Measurements from ENCODE around the gene MYLK4. TPM values are rescaled to one million over a fixed set of nuclear protein-coding genes. Genes with fewer than 3 reads are reported as not detected.

Gene MYLK4
- total RNA-seq, 1 experiment from 2014 or later: 0.93 TPM

DNA sequence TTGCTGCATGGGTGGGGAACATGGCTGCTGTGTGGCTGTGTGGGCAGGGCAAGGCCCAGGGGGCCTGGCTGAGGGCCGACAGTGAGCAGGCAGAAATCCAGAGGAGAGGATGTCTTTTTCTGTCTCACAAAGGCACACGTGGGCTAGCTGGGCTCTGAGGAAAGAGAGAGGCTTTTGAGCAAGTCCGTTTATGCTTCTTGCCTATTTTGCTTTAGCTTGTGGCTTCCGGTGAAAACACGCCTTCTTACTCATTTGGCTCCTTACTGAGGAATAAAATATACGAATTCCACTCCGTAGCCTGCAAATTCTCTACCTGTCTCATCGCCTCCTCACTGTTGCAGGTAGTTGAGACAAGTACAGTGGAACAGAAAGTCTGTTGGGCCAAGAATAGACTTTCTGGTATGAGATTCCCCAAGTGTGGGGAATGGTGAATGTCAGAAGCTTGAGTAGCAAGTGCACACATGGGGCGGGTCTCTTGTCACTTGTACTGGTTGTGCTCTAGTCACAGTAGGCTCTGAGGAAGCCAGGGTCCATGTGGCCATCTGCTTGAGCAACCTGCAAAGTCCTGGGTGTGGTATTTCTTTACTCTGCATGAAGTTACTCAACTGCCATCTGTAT is 42.9 kb upstream of the MYLK4 start:
- Mint-ChIP-seq H3K4me3 (ENCODE audit: unreplicated experiment) (no peak overlapping the region), H3K27me3 (ENCODE audit: insufficient read depth, unreplicated experiment) (no peaks in the 10 kb centered on the region), H3K4me1 (ENCODE audit: insufficient read depth, unreplicated experiment) (peaks cover 27% of the 10 kb centered on the region), H3K36me3 (ENCODE audit: insufficient read depth, unreplicated experiment) (no peaks in the 10 kb centered on the region), H3K27ac (ENCODE audit: low read depth, unreplicated experiment) (peak overlapping the region; percentile 40), H3K9me3 (ENCODE audit: unreplicated experiment) (no peaks in the 10 kb centered on the region)
- ChIA-PET CTCF (interaction anchor here (0.7 to 1.8 kb wide), 8 partner anchors 21 to 193 kb away, joined by 3 to 9 read pairs (median 4); partner anchors contain the start of gene SERPINB1), POLR2A (interaction anchor here (0.7 to 4.5 kb wide), 14 partner anchors 11 to 196 kb away, joined by 3 to 43 read pairs (median 4); partner anchors contain the start of genes SERPINB1 and WRNIP1)
- TF ChIP-seq, protein P1, sequence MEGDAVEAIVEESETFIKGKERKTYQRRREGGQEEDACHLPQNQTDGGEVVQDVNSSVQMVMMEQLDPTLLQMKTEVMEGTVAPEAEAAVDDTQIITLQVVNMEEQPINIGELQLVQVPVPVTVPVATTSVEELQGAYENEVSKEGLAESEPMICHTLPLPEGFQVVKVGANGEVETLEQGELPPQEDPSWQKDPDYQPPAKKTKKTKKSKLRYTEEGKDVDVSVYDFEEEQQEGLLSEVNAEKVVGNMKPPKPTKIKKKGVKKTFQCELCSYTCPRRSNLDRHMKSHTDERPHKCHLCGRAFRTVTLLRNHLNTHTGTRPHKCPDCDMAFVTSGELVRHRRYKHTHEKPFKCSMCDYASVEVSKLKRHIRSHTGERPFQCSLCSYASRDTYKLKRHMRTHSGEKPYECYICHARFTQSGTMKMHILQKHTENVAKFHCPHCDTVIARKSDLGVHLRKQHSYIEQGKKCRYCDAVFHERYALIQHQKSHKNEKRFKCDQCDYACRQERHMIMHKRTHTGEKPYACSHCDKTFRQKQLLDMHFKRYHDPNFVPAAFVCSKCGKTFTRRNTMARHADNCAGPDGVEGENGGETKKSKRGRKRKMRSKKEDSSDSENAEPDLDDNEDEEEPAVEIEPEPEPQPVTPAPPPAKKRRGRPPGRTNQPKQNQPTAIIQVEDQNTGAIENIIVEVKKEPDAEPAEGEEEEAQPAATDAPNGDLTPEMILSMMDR (IDR thresholded peaks at IDR 0.05; ENCODE audit: unreplicated experiment): no peak
- intact Hi-C loops (cut with micrococcal nuclease): loop anchor here (5.0 kb wide), 1 partner anchor 264 kb away; no protein-coding TSS in a partner anchor
- no TSS peak for BruUV-seq (replicated peaks)
- DNase-seq (ENCODE audit: unreplicated experiment): peak; percentile 79

DNA sequence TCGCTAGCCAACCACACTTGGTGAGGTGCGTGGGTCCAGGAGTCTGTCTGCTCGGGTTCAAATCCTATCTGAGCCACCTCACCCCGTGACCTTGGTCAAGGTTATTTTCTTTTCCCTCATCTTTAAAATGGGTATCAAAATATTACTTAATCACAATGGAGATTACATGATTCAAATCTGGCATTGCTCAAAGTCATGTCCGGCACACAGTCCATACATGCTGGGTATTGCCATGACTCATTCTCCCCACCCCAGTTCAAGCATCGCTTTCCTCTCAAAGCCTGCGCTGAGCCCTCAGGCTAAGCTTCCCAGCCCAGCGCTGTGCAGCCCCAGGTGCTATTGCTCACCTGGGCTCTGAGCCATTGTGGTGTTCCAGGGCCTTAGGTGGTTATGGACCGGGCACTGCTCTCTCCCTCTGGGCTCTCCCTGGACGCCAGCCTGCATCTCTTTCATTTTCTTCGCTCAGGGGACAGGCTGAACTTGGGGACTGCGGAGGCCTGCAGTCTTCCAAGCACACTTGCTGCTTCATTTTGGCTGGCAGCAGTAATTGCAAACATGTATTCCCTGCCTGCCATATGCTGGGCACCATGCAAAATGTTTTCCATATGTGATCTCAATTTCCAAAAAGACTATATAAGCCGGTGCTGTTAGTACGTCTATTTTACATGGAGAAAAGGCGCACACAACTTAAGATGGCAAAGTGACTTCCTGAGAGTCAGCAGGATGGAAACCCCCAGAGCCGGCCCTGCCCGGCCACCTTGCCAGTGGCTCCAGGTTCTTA is 41.8 kb upstream of the MYLK4 start:
- peak; percentile 77 for DNase-seq (ENCODE audit: unreplicated experiment)
- peaks cover 27% of the 10 kb centered on the region for H3K4me1 Mint-ChIP-seq (ENCODE audit: insufficient read depth, unreplicated experiment)
- no peaks in the 10 kb centered on the region for H3K27me3 Mint-ChIP-seq (ENCODE audit: insufficient read depth, unreplicated experiment)
- BruUV-seq (replicated peaks): no TSS peak
- ChIA-PET CTCF (interaction anchor here (0.8 to 2.7 kb wide), 17 partner anchors 8 to 361 kb away, joined by 3 to 50 read pairs (median 4); partner anchors contain the start of gene SERPINB1), POLR2A (interaction anchor here (1.0 to 4.5 kb wide), 11 partner anchors 18 to 197 kb away, joined by 3 to 43 read pairs (median 10); partner anchors contain the start of genes SERPINB1 and WRNIP1)
- TF ChIP-seq, protein P1 (IDR thresholded peaks at IDR 0.05; ENCODE audit: unreplicated experiment): no peak
- H3K36me3 Mint-ChIP-seq (ENCODE audit: insufficient read depth, unreplicated experiment): peaks cover 1% of the 10 kb centered on the region
- H3K4me3 Mint-ChIP-seq (ENCODE audit: unreplicated experiment): no peak overlapping the region
- H3K27ac Mint-ChIP-seq (ENCODE audit: low read depth, unreplicated experiment): no peak overlapping the region
- intact Hi-C loops (cut with micrococcal nuclease): loop anchor here (5.0 kb wide), 1 partner anchor 265 kb away; no protein-coding TSS in a partner anchor
- no peaks in the 10 kb centered on the region for H3K9me3 Mint-ChIP-seq (ENCODE audit: unreplicated experiment)

- ChIA-PET POLR2A (interaction anchor here (0.6 to 4.5 kb wide), 13 partner anchors 17 to 1247 kb away, joined by 3 to 43 read pairs (median 6); partner anchors contain the start of genes SERPINB1 and WRNIP1), CTCF (interaction anchor here (0.5 to 2.7 kb wide), 36 partner anchors 9 to 1162 kb away, joined by 3 to 50 read pairs (median 4); partner anchors contain the start of genes FAM50B, SERPINB1 and WRNIP1)
- peak overlapping the region; percentile 75 for H3K27ac Mint-ChIP-seq (ENCODE audit: low read depth, unreplicated experiment)
- TF ChIP-seq, protein P1 (IDR thresholded peaks at IDR 0.05; ENCODE audit: unreplicated experiment): no peak
- DNase-seq (ENCODE audit: unreplicated experiment): no peak
- intact Hi-C loops (cut with micrococcal nuclease): loop anchor here (1.0 to 5.0 kb wide), 8 partner anchors 19 to 266 kb away; partner anchors contain the start of gene SERPINB1
- H3K4me1 Mint-ChIP-seq (ENCODE audit: insufficient read depth, unreplicated experiment): peaks cover 27% of the 10 kb centered on the region
- H3K36me3 Mint-ChIP-seq (ENCODE audit: insufficient read depth, unreplicated experiment): peaks cover 8% of the 10 kb centered on the region
- no peaks in the 10 kb centered on the region for H3K9me3 Mint-ChIP-seq (ENCODE audit: unreplicated experiment)
- no peak overlapping the region for H3K4me3 Mint-ChIP-seq (ENCODE audit: unreplicated experiment)
- H3K27me3 Mint-ChIP-seq (ENCODE audit: insufficient read depth, unreplicated experiment): no peaks in the 10 kb centered on the region
- no TSS peak for BruUV-seq (replicated peaks)
These were observed 40.8 kb upstream of the MYLK4 start for GRCh38 chr6:2791450-2791974.
